Pancreas (tissue), 10 donors: ENCODE measurements around the gene PRMT6. TPM values are rescaled to one million over a fixed set of nuclear protein-coding genes. Genes with fewer than 3 reads are reported as not detected.
"Not testable (repeated sequence)": the region's sequence is repeated elsewhere in the genome, so short reads cannot be mapped to it uniquely, and the experiment has no call there.

Experiments
- ATAC-seq, 4 donors: fragments of 200-7000 bp; cut with Tn5 transposase; one replicate each; pipeline versions ENCODE4 v1.8.0 to v1.9.1; 2020; ENCODE audit warnings: mild to moderate bottlenecking in 4 of 4, moderate library complexity in 4 of 4
- DNase-seq, 6 donors: peaks; one replicate each; pipeline ENCODE4 v3.0.0-alpha.2; 2020
- FAIRE-seq: peaks from 2 replicates; lab custom pipeline; 2012; peaks lifted over from hg19 to GRCh38; lab: Jason Lieb, UNC
- H3K27ac ChIP-seq, 4 donors: fragments of 200-600 bp; sonication (generic); 1 replicate in 3 of 4; 2 replicates in 1 of 4; pipeline versions ENCODE4 v1.5.0 to v1.8.0; 2020
- H3K27me3 ChIP-seq, 4 donors: fragments of 200-600 bp; one replicate each; pipeline ENCODE4 v1.8.0; 2021
- H3K36me3 ChIP-seq, 3 donors: fragments of 200-600 bp; sonication (generic) in 1 of 3; one replicate each; pipeline versions ENCODE4 v1.5.0 to v1.8.0; 2020 to 2021
- H3K4me1 ChIP-seq, 3 donors: fragments of 200-600 bp; one replicate each; pipeline ENCODE4 v1.8.0; 2021
- H3K4me3 ChIP-seq, 4 donors: fragments of 200-600 bp; sonication (generic) in 2 of 4; one replicate each; pipeline versions ENCODE4 v1.5.0 to v1.8.0; 2020 to 2021
- H3K9me3 ChIP-seq, 4 donors: fragments of 200-600 bp; one replicate each; pipeline ENCODE4 v1.8.0; 2021
- CTCF ChIP-seq, 4 donors: fragments of 200-600 bp; sonication (generic) in 3 of 4; IDR thresholded peaks; one replicate each; pipeline versions ENCODE4 v1.5.0 to v1.8.0; 2021; ENCODE audit warnings: antibody characterized with exemption in 4 of 4
- WGBS, 2 donors: extraction: QIAGEN DNeasy Blood & Tissue Kit; methylation state at CpG; one replicate each; pipeline ENCODE4 v1.1.7; 2013; 5-methylcytosine and 5-hydroxymethylcytosine counted together
- intact Hi-C, 3 donors: fragments of 100-400 bp; cut with DNase I; formaldehyde crosslinking; loops; one replicate each; pipeline versions ENCODE4 v1.11.1 to v1.14.2; 2022
- polyA plus RNA-seq, 2 donors: library from polyadenylated mRNA; stranded (reverse); fragments of 200-250 nt; gene quantifications; one replicate each; pipeline ENCODE4 v1.2.3, GENCODE V29; 2013
- total RNA-seq, 6 donors: library from RNA; stranded (reverse); fragmentation: NEBNext Ultra II Directional in 4 of 6; extraction: Animal tissue kit (Norgen Biotek cat#: 25700) in 4 of 6; gene quantifications; one replicate each; pipeline versions ENCODE4 v1.2.1 to v1.2.4, GENCODE V29; 2021 to 2023
- donor health status: healthy with polysubstance abuse.
- donor health status: DM: no; HTN: no; CAD: no; lungs with moderate emphysema.
- donor health status: DM: no; HTN: no; CAD: no.
- donor health status: control.
- donor health status: control.
- donor health status: Bipolar disorder and iron deficiency.
- donor health status: DM: yes; HTN: yes; CAD: no.
- donor health status: DM: no; HTN: no; CAD: no.
- donor health status: DM: no; HTN: no; CAD: no.
- donor health status: DM: yes; HTN: yes; CAD: no.

PRMT6 gene
- total and polyA plus RNA-seq, 8 donors = 5.3 to 13.7 (median 10.4) TPM

- ATAC-seq (no peak), DNase-seq (no peak), FAIRE-seq (no peak)
- Histone ChIP-seq H3K4me3 (no peak overlapping the region), H3K27me3 (no peaks in the 10 kb centered on the region), H3K36me3 (no peaks in the 10 kb centered on the region), H3K27ac (no peak overlapping the region), H3K9me3 (no peaks in the 10 kb centered on the region), H3K4me1 (no peaks in the 10 kb centered on the region)
- 54 to 78% methylated on average over 5 of the region's 5 CpGs for WGBS, 2 donors
- TF ChIP-seq CTCF (IDR thresholded peaks at IDR 0.05) = no peak
- intact Hi-C loops = no loop called here
These were observed 38.0 kb upstream of the PRMT6 start for GRCh38 chr1:107018445-107018844.

GRCh38 chr1:107019166-107019565 is 37.3 kb upstream of the PRMT6 start:
- intact Hi-C loops = no loop called here
- no peak for TF ChIP-seq CTCF (IDR thresholded peaks at IDR 0.05)
- Histone ChIP-seq H3K4me3 (no peak overlapping the region), H3K27ac (no peak overlapping the region), H3K9me3 (no peaks in the 10 kb centered on the region), H3K36me3 (no peaks in the 10 kb centered on the region), H3K4me1 (no peaks in the 10 kb centered on the region), H3K27me3 (no peaks in the 10 kb centered on the region)
- 63 to 81% methylated on average over 3 of the region's 3 CpGs for WGBS, 2 donors
- no peak for ATAC-seq
- DNase-seq = no peak
- no peak for FAIRE-seq

GRCh38 chr1:107038874-107039273 is 17.6 kb upstream of the PRMT6 start:
- ATAC-seq, H3K27me3 ChIP-seq, H3K4me1 ChIP-seq, H3K4me3 ChIP-seq, intact Hi-C loops, FAIRE-seq, H3K9me3 ChIP-seq, H3K36me3 ChIP-seq, DNase-seq, H3K27ac ChIP-seq: not testable (repeated sequence)
- 68 to 88% methylated on average over 3 of the region's 3 CpGs for WGBS, 2 donors

GRCh38 chr1:107044310-107045220 is 11.9 kb upstream of the PRMT6 start:
- 91 to 94% methylated on average over 27 to 44 of the region's 44 CpGs for WGBS, 2 donors
- H3K4me3 ChIP-seq, H3K27ac ChIP-seq, FAIRE-seq, intact Hi-C loops, H3K4me1 ChIP-seq, H3K9me3 ChIP-seq, H3K27me3 ChIP-seq, ATAC-seq, H3K36me3 ChIP-seq: not testable (repeated sequence)
- DNase-seq = peak in 1 of 6 donors; percentile 39

- WGBS, 2 donors = 74 to 87% methylated on average over 1 of the region's 1 CpG
- no peak overlapping the region for H3K4me3 ChIP-seq
- H3K27me3 ChIP-seq = no peaks in the 10 kb centered on the region
- DNase-seq = no peak
- intact Hi-C loops = no loop called here
- H3K9me3 ChIP-seq = no peaks in the 10 kb centered on the region
- H3K4me1 ChIP-seq = no peaks in the 10 kb centered on the region
- no peaks in the 10 kb centered on the region for H3K36me3 ChIP-seq
- H3K27ac ChIP-seq = no peak overlapping the region
- no peak for TF ChIP-seq CTCF (IDR thresholded peaks at IDR 0.05)
- ATAC-seq = no peak
- FAIRE-seq = no peak
These were observed 8.9 kb upstream of the PRMT6 start for GRCh38 chr1:107047602-107048001.

- no peaks in the 10 kb centered on the region for H3K4me1 ChIP-seq
- ATAC-seq = peak in 1 of 4 donors; percentile 23
- intact Hi-C loops = no loop called here
- H3K36me3 ChIP-seq = no peaks in the 10 kb centered on the region
- no peak for FAIRE-seq
- H3K9me3 ChIP-seq = no peaks in the 10 kb centered on the region
- H3K27me3 ChIP-seq = no peaks in the 10 kb centered on the region
- H3K27ac ChIP-seq = no peak overlapping the region
- DNase-seq = no peak
- no peak overlapping the region for H3K4me3 ChIP-seq
- TF ChIP-seq CTCF (IDR thresholded peaks at IDR 0.05) = no peak
These were observed 8.2 kb upstream of the PRMT6 start for GRCh38 chr1:107048241-107048640.
